Hepatocyte (in vitro differentiated cells): Measurements from ENCODE around the gene OGDH. TPM values are rescaled to one million over a fixed set of nuclear protein-coding genes. Genes with fewer than 3 reads are reported as not detected.
"Not testable (repeated sequence)": the region's sequence is repeated elsewhere in the genome, so short reads cannot be mapped to it uniquely, and the experiment has no call there.

Source experiments
- DNase-seq: peaks from one replicate; pipeline ENCODE4 v3.0.0-alpha.2; 2016; ENCODE audit warnings: low spot score
- H2AFZ ChIP-seq: fragments of 200-600 bp; sonication (generic); 2 replicates; pipeline ENCODE4 v1.6.0; 2016; ENCODE audit warnings: antibody characterized with exemption, mild to moderate bottlenecking
- H3K27ac ChIP-seq: fragments of 200-600 bp; sonication (generic); 2 replicates; pipeline ENCODE4 v1.5.1; 2016; ENCODE audit warnings: mild to moderate bottlenecking
- H3K27me3 ChIP-seq: fragments of 200-600 bp; sonication (generic); 2 replicates; pipeline ENCODE4 v1.6.1; 2016
- H3K36me3 ChIP-seq: fragments of 200-600 bp; sonication (generic); replicated peaks from 2 replicates; pipeline ENCODE4 v1.5.1; 2016; ENCODE audit warnings: low read depth; ENCODE audit not compliant: insufficient read depth
- H3K4me1 ChIP-seq: fragments of 200-600 bp; sonication (generic); 2 replicates; pipeline ENCODE4 v1.5.1; 2016; ENCODE audit warnings: mild to moderate bottlenecking, moderate library complexity; ENCODE audit not compliant: insufficient read depth
- H3K4me2 ChIP-seq: fragments of 200-600 bp; sonication (generic); 2 replicates; pipeline ENCODE4 v1.6.0; 2016
- H3K4me3 ChIP-seq: fragments of 200-600 bp; sonication (generic); 2 replicates; pipeline ENCODE4 v1.5.1; 2016; ENCODE audit warnings: mild to moderate bottlenecking
- H3K79me2 ChIP-seq: fragments of 200-600 bp; sonication (generic); 2 replicates; pipeline ENCODE4 v1.6.0; 2017; ENCODE audit warnings: mild to moderate bottlenecking
- H3K9me2 ChIP-seq: fragments of 200-600 bp; sonication (generic); replicated peaks from 2 replicates; pipeline ENCODE4 v1.6.0; 2017; ENCODE audit warnings: mild to moderate bottlenecking; ENCODE audit not compliant: insufficient read depth
- H3K9me3 ChIP-seq: fragments of 200-600 bp; sonication (generic); 2 replicates; pipeline ENCODE4 v1.5.1; 2016; ENCODE audit warnings: low read depth, mild to moderate bottlenecking
- H4K20me1 ChIP-seq: fragments of 200-600 bp; sonication (generic); 2 replicates; pipeline ENCODE4 v1.6.0; 2016; ENCODE audit warnings: mild to moderate bottlenecking; ENCODE audit not compliant: insufficient read depth, poor library complexity, severe bottlenecking
- CTCF ChIP-seq: fragments of 200-600 bp; sonication (generic); IDR thresholded peaks from 2 replicates; pipeline ENCODE4 v1.5.1; 2016; ENCODE audit warnings: antibody characterized with exemption, mild to moderate bottlenecking; ENCODE audit not compliant: poor library complexity
- EZH2 ChIP-seq: fragments of 200-600 bp; sonication (generic); IDR thresholded peaks from 2 replicates; pipeline ENCODE4 v1.6.1; 2016; ENCODE audit warnings: antibody characterized with exemption, mild to moderate bottlenecking, borderline replicate concordance
- EZH2phosphoT487 ChIP-seq: fragments of 200-600 bp; sonication (generic); IDR thresholded peaks from one replicate; pipeline ENCODE4 v1.6.1; 2018; ENCODE audit warnings: antibody characterized with exemption, mild to moderate bottlenecking, low read depth, moderate library complexity; ENCODE audit not compliant: unreplicated experiment, severe bottlenecking
- WGBS: methylation state at CpG from one replicate; pipeline ENCODE4 v1.1.6; 2016; ENCODE audit warnings: low lambda C conversion rate; ENCODE audit errors: missing lambda C conversion rate; 5-methylcytosine and 5-hydroxymethylcytosine counted together
- polyA plus RNA-seq: library from polyadenylated mRNA; unstranded; fragments of >200 nt; fragmentation: Nextera tagmentation; extraction: Ambion mirVana; gene quantifications from 2 replicates; pipeline ENCODE4 v1.2.1, GENCODE V29; 2016
- total RNA-seq: library from RNA; depleted of rRNA; stranded (reverse); fragments of >200 nt; gene quantifications from 2 replicates; pipeline ENCODE4 v1.2.3, GENCODE V29; 2014

Gene OGDH
- total and polyA plus RNA-seq, 2 experiments from 2014 or later, result 40.8 to 65.3 TPM

DNA sequence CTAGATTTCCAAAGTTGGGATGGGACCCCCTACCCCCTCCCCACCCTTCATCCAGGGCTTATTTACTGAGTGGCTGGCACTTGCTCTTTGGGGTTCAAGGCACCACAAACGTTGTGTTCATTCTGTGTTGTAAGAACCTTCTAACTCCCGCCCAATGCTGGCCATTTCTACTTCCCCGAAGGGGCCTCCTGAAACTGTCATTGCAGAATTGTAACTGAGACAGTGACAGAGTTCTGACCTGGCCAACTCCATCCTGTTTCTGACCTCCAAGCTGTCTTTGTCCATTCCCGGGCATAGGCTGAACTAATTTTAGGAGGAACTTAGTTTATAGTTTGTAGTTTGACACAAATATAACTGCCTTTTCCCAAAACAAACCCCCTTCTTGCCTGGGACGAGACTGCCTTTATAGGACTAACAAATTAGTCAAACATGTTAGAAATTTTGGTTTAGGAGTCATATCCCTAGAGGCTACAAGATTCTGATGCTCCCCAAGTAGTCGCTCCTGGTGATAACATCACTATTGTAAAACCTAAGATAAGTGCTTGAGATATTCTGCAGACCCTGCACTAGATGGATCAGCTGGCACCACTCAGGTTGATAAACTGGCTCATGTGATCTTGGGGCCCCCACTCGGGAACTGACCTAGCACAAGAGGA, 107.4 kb downstream of the OGDH start:
- Histone ChIP-seq H3K4me3 (no peak overlapping the region), H4K20me1 (no peaks in the 10 kb centered on the region), H2AFZ (no peak overlapping the region), H3K4me2 (no peak overlapping the region), H3K27me3 (no peaks in the 10 kb centered on the region), H3K4me1 (peaks cover 10% of the 10 kb centered on the region), H3K36me3 (no peaks in the 10 kb centered on the region), H3K27ac (no peak overlapping the region), H3K79me2 (no peaks in the 10 kb centered on the region), H3K9me3 (no peaks in the 10 kb centered on the region), H3K9me2 (no peaks in the 10 kb centered on the region)
- no peak for TF ChIP-seq EZH2
- no peak for TF ChIP-seq EZH2phosphoT487
- TF ChIP-seq CTCF, result no peak
- 55% methylated on average over 7 of the region's 7 CpGs for WGBS
- DNase-seq, result no peak

- no peaks in the 10 kb centered on the region for H3K27me3 ChIP-seq
- DNase-seq, result no peak
- no peaks in the 10 kb centered on the region for H3K9me3 ChIP-seq
- no peak overlapping the region for H3K4me2 ChIP-seq
- no peak overlapping the region for H2AFZ ChIP-seq
- H3K4me3 ChIP-seq, result no peak overlapping the region
- no peaks in the 10 kb centered on the region for H3K36me3 ChIP-seq
- WGBS, result 92% methylated on average over 3 of the region's 3 CpGs
- no peaks in the 10 kb centered on the region for H3K79me2 ChIP-seq
- peaks cover 10% of the 10 kb centered on the region for H3K4me1 ChIP-seq
- H3K9me2 ChIP-seq, result no peaks in the 10 kb centered on the region
- H4K20me1 ChIP-seq, result no peaks in the 10 kb centered on the region
- TF ChIP-seq EZH2 (no peak), EZH2phosphoT487 (no peak), CTCF (no peak)
- no peak overlapping the region for H3K27ac ChIP-seq
Observed at GRCh38 chr7:44716205-44716604, 109.8 kb downstream of the OGDH start.

- Histone ChIP-seq H3K9me2 (no peaks in the 10 kb centered on the region), H3K9me3 (no peaks in the 10 kb centered on the region), H3K27me3 (no peaks in the 10 kb centered on the region), H3K36me3 (no peaks in the 10 kb centered on the region), H3K4me3 (no peak overlapping the region), H4K20me1 (no peaks in the 10 kb centered on the region), H3K4me1 (no peaks in the 10 kb centered on the region), H3K4me2 (no peak overlapping the region), H2AFZ (no peak overlapping the region), H3K79me2 (no peaks in the 10 kb centered on the region), H3K27ac (no peak overlapping the region)
- DNase-seq, result no peak
- 97% methylated on average over 4 of the region's 4 CpGs for WGBS
- TF ChIP-seq CTCF, result no peak
- TF ChIP-seq EZH2phosphoT487, result no peak
- TF ChIP-seq EZH2, result no peak
Observed at GRCh38 chr7:44720301-44720700, 113.9 kb downstream of the OGDH start.

GRCh38 chr7:44724276-44724675, 117.8 kb downstream of the OGDH start:
- TF ChIP-seq EZH2phosphoT487 (no peak), EZH2 (no peak), CTCF (no peak)
- Histone ChIP-seq H3K27ac (no peak overlapping the region), H3K79me2 (no peaks in the 10 kb centered on the region), H3K36me3 (no peaks in the 10 kb centered on the region), H3K9me2 (no peaks in the 10 kb centered on the region), H3K4me3 (no peak overlapping the region), H3K4me2 (no peak overlapping the region), H3K9me3 (no peaks in the 10 kb centered on the region), H2AFZ (no peak overlapping the region), H4K20me1 (no peaks in the 10 kb centered on the region), H3K4me1 (no peaks in the 10 kb centered on the region), H3K27me3 (no peaks in the 10 kb centered on the region)
- no peak for DNase-seq
- 60% methylated on average over 4 of the region's 4 CpGs for WGBS

DNA sequence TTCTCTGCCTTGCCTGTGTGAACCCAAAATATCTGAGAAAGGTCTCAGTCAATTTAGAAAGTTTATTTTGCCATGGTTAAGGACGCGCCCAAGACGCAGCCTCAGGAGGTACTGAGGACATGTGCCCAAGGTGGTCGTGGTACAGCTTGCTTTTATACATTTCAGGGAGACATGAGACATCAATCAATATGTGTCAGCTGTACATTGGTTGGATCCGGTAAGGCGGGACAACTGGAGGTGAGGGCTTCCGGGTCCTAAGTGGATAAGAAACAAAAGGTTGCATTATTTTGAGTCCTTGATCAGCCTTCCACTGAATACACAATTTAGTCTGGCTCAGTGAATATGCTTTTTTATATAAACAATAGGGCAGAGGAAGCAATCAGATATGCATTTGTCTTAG, 119.8 kb downstream of the OGDH start:
- not testable (repeated sequence) for H3K4me3 ChIP-seq, H2AFZ ChIP-seq, H3K27me3 ChIP-seq, DNase-seq, H3K36me3 ChIP-seq, H3K4me1 ChIP-seq, H4K20me1 ChIP-seq, H3K9me2 ChIP-seq, H3K27ac ChIP-seq, H3K4me2 ChIP-seq, H3K9me3 ChIP-seq, H3K79me2 ChIP-seq
- 78% methylated on average over 7 of the region's 7 CpGs for WGBS
